HAP-1 (cell line): ENCODE results near the gene BRD1.

Experiments
- DNase-seq, 2 experiments: peaks; one replicate each; pipeline ENCODE4 v3.0.0-alpha.2; 2016 to 2020; ENCODE audit warnings: low spot score in 2 of 2
- H3K27me3 ChIP-seq: fragments of 250-450 bp; sonication (Bioruptor Pico); 2 replicates; pipeline ENCODE4 v1.5.1; 2020; ENCODE audit warnings: low read depth, mild to moderate bottlenecking, moderate library complexity
- H3K36me3 ChIP-seq: fragments of 250-450 bp; sonication (Bioruptor Pico); replicated peaks from 2 replicates; pipeline ENCODE4 v1.5.1; 2020; ENCODE audit warnings: mild to moderate bottlenecking
- H3K4me1 ChIP-seq: fragments of 250-450 bp; sonication (Bioruptor Pico); 2 replicates; pipeline ENCODE4 v1.5.1; 2020; ENCODE audit warnings: mild to moderate bottlenecking
- H3K4me3 ChIP-seq: fragments of 250-450 bp; sonication (Bioruptor Pico); 2 replicates; pipeline ENCODE4 v1.5.1; 2020; ENCODE audit warnings: mild to moderate bottlenecking, moderate library complexity
- H3K9me3 ChIP-seq: fragments of 250-450 bp; sonication (Bioruptor Pico); 2 replicates; pipeline ENCODE4 v1.5.1; 2020; ENCODE audit warnings: mild to moderate bottlenecking, moderate library complexity
- in situ Hi-C: fragments of 300-500 bp; cut with MboI; formaldehyde crosslinking; loops from 3 replicates; pipeline ENCODE4 v1.14.3; 2020; ENCODE audit warnings: low sequenced_read_pairs, inconsistent platforms, mixed read lengths

Gene BRD1

GRCh38 chr22:49726701-49727101 lies 101.0 kb downstream of the BRD1 start:
- H3K27me3 ChIP-seq = peaks cover 50% of the 10 kb centered on the region
- in situ Hi-C loops = no loop called here
- no peaks in the 10 kb centered on the region for H3K36me3 ChIP-seq
- H3K9me3 ChIP-seq = no peaks in the 10 kb centered on the region; the same call in 1 of the 2 replicates
- H3K4me1 ChIP-seq = peaks cover 3% of the 10 kb centered on the region; the same call in 1 of the 2 replicates
- H3K4me3 ChIP-seq = no peak overlapping the region
- no peak for DNase-seq

- Histone ChIP-seq H3K4me1 (peaks cover 3% of the 10 kb centered on the region; the same call in 1 of the 2 replicates), H3K4me3 (no peak overlapping the region), H3K9me3 (no peaks in the 10 kb centered on the region; the same call in 1 of the 2 replicates), H3K36me3 (no peaks in the 10 kb centered on the region), H3K27me3 (peaks cover 50% of the 10 kb centered on the region)
- no peak for DNase-seq
- in situ Hi-C loops = no loop called here
Observed at GRCh38 chr22:49726022-49726681, 101.5 kb downstream of the BRD1 start.

GRCh38 chr22:49725516-49725915 lies 102.2 kb downstream of the BRD1 start:
- DNase-seq = no peak
- H3K9me3 ChIP-seq = no peaks in the 10 kb centered on the region; the same call in 1 of the 2 replicates
- peaks cover 3% of the 10 kb centered on the region; the same call in 1 of the 2 replicates for H3K4me1 ChIP-seq
- H3K27me3 ChIP-seq = peaks cover 48% of the 10 kb centered on the region
- no peak overlapping the region for H3K4me3 ChIP-seq
- H3K36me3 ChIP-seq = no peaks in the 10 kb centered on the region
- in situ Hi-C loops = no loop called here

GRCh38 chr22:49724893-49725489 lies 102.7 kb downstream of the BRD1 start:
- no peaks in the 10 kb centered on the region for H3K36me3 ChIP-seq
- in situ Hi-C loops = no loop called here
- H3K4me1 ChIP-seq = peaks cover 3% of the 10 kb centered on the region; the same call in 1 of the 2 replicates
- H3K9me3 ChIP-seq = no peaks in the 10 kb centered on the region; the same call in 1 of the 2 replicates
- H3K4me3 ChIP-seq = peak overlapping the region; percentile 43
- DNase-seq = peak; percentile 62 to 90
- peaks cover 46% of the 10 kb centered on the region for H3K27me3 ChIP-seq

GRCh38 chr22:49724030-49724892 lies 103.4 kb downstream of the BRD1 start:
- in situ Hi-C loops = no loop called here
- Histone ChIP-seq H3K27me3 (peaks cover 41% of the 10 kb centered on the region), H3K9me3 (no peaks in the 10 kb centered on the region; the same call in 1 of the 2 replicates), H3K36me3 (no peaks in the 10 kb centered on the region), H3K4me3 (peak overlapping the region; percentile 43), H3K4me1 (peaks cover 3% of the 10 kb centered on the region; the same call in 1 of the 2 replicates)
- peak; percentile 58 to 69 for DNase-seq

GRCh38 chr22:49723478-49724029 lies 104.1 kb downstream of the BRD1 start:
- in situ Hi-C loops = no loop called here

More at GRCh38 chr22:49723478-49724029, 104.1 kb downstream of the BRD1 start:
- H3K27me3 ChIP-seq = peaks cover 34% of the 10 kb centered on the region
- H3K9me3 ChIP-seq = no peaks in the 10 kb centered on the region; the same call in 1 of the 2 replicates
- no peaks in the 10 kb centered on the region for H3K36me3 ChIP-seq
- peaks cover 3% of the 10 kb centered on the region; the same call in 1 of the 2 replicates for H3K4me1 ChIP-seq
- no peak for DNase-seq
- H3K4me3 ChIP-seq = peak overlapping the region; percentile 43
